ENCODE measurements around the gene TBC1D9. TPM values are rescaled to one million over a fixed set of nuclear protein-coding genes. Genes with fewer than 3 reads are reported as not detected.

TBC1D9 gene
- 9.5 TPM for total RNA-seq (2021; ENCODE audit: unreplicated experiment)
- polyA plus RNA-seq (2012) = 4.7 and 5.1 TPM in 2 replicates
- Bru-seq, nascent RNA = percentile 66 among the genes with signal in this experiment
- BruChase-seq, experiment 1, labeled RNA remaining after a 6-hour chase = percentile 54 among the genes with signal in this experiment
- BruChase-seq, experiment 2, labeled RNA remaining after a 2-hour chase = percentile 52 among the genes with signal in this experiment
- long read RNA-seq, full-length matches to known transcripts = 5 of 10 reads
- long read RNA-seq, partial matches to known transcripts = 0 of 10 reads
- long read RNA-seq, other reads (novel, unspliced or antisense) = 5 of 10 reads

DNA sequence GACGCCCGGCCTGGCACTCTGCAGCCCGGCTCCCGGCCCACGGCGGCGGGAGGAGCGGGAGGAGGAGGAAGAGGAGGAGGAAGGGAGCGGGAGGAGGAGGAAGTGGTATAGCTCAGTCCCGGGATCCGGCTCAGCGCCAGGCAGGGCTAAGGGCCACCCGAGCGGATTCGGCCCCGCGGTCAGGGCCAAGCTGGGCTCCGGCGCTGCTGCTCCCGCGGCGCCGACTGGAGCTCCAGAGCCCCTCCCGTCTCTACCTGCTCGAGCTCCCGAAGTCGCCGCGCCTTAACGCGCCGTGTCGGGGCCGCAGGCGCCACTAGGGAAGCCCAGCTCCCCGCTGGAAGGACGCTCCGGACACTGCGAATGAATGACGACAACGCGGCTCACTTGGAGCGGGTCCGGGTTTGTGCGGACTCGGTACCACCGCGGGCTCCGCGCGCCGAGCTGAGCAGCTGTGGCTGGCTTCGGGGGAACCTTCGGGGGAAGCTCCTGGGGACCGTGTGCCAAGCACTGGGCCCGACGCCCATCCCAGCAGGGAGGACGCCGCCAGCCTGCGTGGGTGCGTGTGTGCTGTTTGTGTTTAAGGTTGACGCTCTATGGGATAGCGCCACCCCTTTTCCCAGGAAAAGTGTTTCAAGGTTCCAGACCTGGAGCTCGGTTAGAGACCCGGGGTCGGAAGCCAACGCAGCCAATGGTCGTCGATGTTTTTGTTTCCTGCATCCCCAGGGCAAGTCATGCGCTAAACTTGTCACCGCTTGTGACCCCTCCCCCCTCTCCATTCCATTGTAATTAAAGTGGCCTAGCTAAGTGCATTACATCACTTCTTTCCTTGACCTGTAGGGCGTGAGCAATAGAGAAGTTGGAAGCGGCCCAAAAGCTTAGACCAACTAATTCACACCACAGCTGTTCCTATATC lies at the start of gene TBC1D9:
TBC1D9 (minus strand) TSS at position 67 of the 913 bp plus-strand sequence. CDS start 340 bp downstream, outside the sequence.
- RAD21 ChIA-PET (ENCODE audit: low non-redundant PET in 1 of 2, low total read pairs in 2 of 2, uncharacterized antibody in 2 of 2, unreplicated experiment in 2 of 2) = no interaction called here
- Histone ChIP-seq H3K27me3 (ENCODE audit: insufficient read depth, low read length) (no peaks in the 10 kb centered on the region), H3K9me3 (ENCODE audit: control insufficient read depth in 1 of 2, insufficient read depth in 1 of 2, low read depth in 1 of 2, low read length in 2 of 2) (no peaks in the 10 kb centered on the region), H3K79me2 (ENCODE audit: insufficient read depth, low read length) (no peaks in the 10 kb centered on the region; the same call in 1 of the 2 replicates), H3K4me2 (ENCODE audit: low read length) (peak within 1 kb of the TSS; percentile 86), H4K20me1 (ENCODE audit: insufficient read depth) (no peaks in the 10 kb centered on the region), H3K27ac (ENCODE audit: low read depth, low read length) (peak within 1 kb of the TSS; percentile 82), H3K9me2 (ENCODE audit: insufficient read depth) (no peaks in the 10 kb centered on the region), H3K4me3 (replicated peaks in 1 of 2; ENCODE audit: low read depth in 1 of 2, low read length in 2 of 2) (peak within 1 kb of the TSS; percentile 66 to 83), H2AFZ (ENCODE audit: low read depth, low read length, poor library complexity, severe bottlenecking) (peak within 1 kb of the TSS; percentile 78), H3K4me1 (ENCODE audit: control insufficient read depth in 1 of 2, insufficient read depth in 2 of 2, low read length in 2 of 2) (peaks cover 6 to 22% of the 10 kb centered on the region in 2 experiments; a peak in 3 of 4 replicates), H3K36me3 (ENCODE audit: control insufficient read depth in 1 of 2, insufficient read depth in 2 of 2, low read length in 2 of 2) (no peaks in the 10 kb centered on the region), H3K9ac (ENCODE audit: low read length) (peak within 1 kb of the TSS; percentile 71)
- CTCF ChIA-PET = interaction anchor here (0.9 to 2.0 kb wide), 3 partner anchors 13 to 396 kb away, joined by 3 to 11 read pairs (median 5); no protein-coding TSS in a partner anchor
- peak; percentile 86 for DNase-seq (ENCODE audit: low read depth, low spot score)
- intact Hi-C loops (cut with micrococcal nuclease) = loop anchor here (2.0 to 5.0 kb wide), 2 partner anchors 28 to 91 kb away; no protein-coding TSS in a partner anchor
- POLR2A ChIA-PET = interaction anchor here (0.8 to 1.4 kb wide), 7 partner anchors 8 to 456 kb away, joined by 3 to 7 read pairs (median 3); no protein-coding TSS in a partner anchor
- peak; percentile 75 for ATAC-seq
- TSS peak; percentile 78 for BruUV-seq (replicated peaks)
- TF ChIP-seq ZFX (IDR thresholded peaks at IDR 0.05) (peak; percentile 63), CEBPB (IDR thresholded peaks at IDR 0.05; ENCODE audit: low read depth) (peak; percentile 75), SRF (IDR thresholded peaks at IDR 0.05; ENCODE audit: low read depth) (no peak), JUND (IDR thresholded peaks at IDR 0.05) (peak; percentile 16; the same call in 1 of the 2 replicates), TCF7L2 (IDR thresholded peaks at IDR 0.05; ENCODE audit: borderline replicate concordance, extremely low read depth, insufficient read depth, insufficient read length) (peak; percentile 59), ZNF274 (IDR thresholded peaks at IDR 0.05; ENCODE audit: low read depth, low read length) (no peak), FOSL1 (IDR thresholded peaks at IDR 0.05; ENCODE audit: low read depth) (no peak), YY1 (IDR thresholded peaks at IDR 0.05; ENCODE audit: extremely low read depth, insufficient replicate concordance, low read depth, low read length) (peak; percentile 57), POLR2A (IDR thresholded peaks at IDR 0.05; ENCODE audit: borderline replicate concordance, extremely low read depth, insufficient read depth, insufficient read length) (peak; percentile 53), CBX3 (IDR thresholded peaks at IDR 0.05; ENCODE audit: low read depth) (0 out of 2 replicates have a peak, but pooled peaks have one; percentile 37), RAD21 (IDR thresholded peaks at IDR 0.05; ENCODE audit: low read depth) (no peak), ELF1 (IDR thresholded peaks at IDR 0.05; ENCODE audit: borderline replicate concordance, low read depth) (no peak), EGR1 (IDR thresholded peaks at IDR 0.05; ENCODE audit: low read depth) (peak; percentile 83), SIN3A (IDR thresholded peaks at IDR 0.05; ENCODE audit: low read depth) (no peak), SP1 (IDR thresholded peaks at IDR 0.05; ENCODE audit: low read depth) (peak; percentile 52), EZH2phosphoT487 (IDR thresholded peaks at IDR 0.05; ENCODE audit: borderline replicate concordance) (no peak)
- TF ChIP-seq, protein P1, sequence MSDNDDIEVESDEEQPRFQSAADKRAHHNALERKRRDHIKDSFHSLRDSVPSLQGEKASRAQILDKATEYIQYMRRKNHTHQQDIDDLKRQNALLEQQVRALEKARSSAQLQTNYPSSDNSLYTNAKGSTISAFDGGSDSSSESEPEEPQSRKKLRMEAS (IDR thresholded peaks at IDR 0.05) = peak; percentile 82
- TF ChIP-seq, protein P2, sequence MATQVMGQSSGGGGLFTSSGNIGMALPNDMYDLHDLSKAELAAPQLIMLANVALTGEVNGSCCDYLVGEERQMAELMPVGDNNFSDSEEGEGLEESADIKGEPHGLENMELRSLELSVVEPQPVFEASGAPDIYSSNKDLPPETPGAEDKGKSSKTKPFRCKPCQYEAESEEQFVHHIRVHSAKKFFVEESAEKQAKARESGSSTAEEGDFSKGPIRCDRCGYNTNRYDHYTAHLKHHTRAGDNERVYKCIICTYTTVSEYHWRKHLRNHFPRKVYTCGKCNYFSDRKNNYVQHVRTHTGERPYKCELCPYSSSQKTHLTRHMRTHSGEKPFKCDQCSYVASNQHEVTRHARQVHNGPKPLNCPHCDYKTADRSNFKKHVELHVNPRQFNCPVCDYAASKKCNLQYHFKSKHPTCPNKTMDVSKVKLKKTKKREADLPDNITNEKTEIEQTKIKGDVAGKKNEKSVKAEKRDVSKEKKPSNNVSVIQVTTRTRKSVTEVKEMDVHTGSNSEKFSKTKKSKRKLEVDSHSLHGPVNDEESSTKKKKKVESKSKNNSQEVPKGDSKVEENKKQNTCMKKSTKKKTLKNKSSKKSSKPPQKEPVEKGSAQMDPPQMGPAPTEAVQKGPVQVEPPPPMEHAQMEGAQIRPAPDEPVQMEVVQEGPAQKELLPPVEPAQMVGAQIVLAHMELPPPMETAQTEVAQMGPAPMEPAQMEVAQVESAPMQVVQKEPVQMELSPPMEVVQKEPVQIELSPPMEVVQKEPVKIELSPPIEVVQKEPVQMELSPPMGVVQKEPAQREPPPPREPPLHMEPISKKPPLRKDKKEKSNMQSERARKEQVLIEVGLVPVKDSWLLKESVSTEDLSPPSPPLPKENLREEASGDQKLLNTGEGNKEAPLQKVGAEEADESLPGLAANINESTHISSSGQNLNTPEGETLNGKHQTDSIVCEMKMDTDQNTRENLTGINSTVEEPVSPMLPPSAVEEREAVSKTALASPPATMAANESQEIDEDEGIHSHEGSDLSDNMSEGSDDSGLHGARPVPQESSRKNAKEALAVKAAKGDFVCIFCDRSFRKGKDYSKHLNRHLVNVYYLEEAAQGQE (IDR thresholded peaks at IDR 0.05; ENCODE audit: low read depth) = no peak
- TF ChIP-seq, protein P3, sequence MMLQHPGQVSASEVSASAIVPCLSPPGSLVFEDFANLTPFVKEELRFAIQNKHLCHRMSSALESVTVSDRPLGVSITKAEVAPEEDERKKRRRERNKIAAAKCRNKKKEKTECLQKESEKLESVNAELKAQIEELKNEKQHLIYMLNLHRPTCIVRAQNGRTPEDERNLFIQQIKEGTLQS (IDR thresholded peaks at IDR 0.05) = 0 out of 2 replicates have a peak, but pooled peaks have one; percentile 15
- TF ChIP-seq, protein P4, sequence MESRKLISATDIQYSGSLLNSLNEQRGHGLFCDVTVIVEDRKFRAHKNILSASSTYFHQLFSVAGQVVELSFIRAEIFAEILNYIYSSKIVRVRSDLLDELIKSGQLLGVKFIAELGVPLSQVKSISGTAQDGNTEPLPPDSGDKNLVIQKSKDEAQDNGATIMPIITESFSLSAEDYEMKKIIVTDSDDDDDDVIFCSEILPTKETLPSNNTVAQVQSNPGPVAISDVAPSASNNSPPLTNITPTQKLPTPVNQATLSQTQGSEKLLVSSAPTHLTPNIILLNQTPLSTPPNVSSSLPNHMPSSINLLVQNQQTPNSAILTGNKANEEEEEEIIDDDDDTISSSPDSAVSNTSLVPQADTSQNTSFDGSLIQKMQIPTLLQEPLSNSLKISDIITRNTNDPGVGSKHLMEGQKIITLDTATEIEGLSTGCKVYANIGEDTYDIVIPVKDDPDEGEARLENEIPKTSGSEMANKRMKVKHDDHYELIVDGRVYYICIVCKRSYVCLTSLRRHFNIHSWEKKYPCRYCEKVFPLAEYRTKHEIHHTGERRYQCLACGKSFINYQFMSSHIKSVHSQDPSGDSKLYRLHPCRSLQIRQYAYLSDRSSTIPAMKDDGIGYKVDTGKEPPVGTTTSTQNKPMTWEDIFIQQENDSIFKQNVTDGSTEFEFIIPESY (IDR thresholded peaks at IDR 0.05; ENCODE audit: extremely low read depth, insufficient replicate concordance, low read length) = no peak
